Vagina (tissue), 2 donors: ENCODE measurements around the gene IL17D. TPM values are rescaled to one million over a fixed set of nuclear protein-coding genes. Genes with fewer than 3 reads are reported as not detected.

Experiments used
- DNase-seq, 2 donors: peaks; one replicate each; pipeline ENCODE4 v3.0.0-alpha.2; 2017; ENCODE audit errors: extremely low spot score in 2 of 2
- H3K27ac ChIP-seq: fragments of 200-600 bp; sonication (generic); one replicate; pipeline ENCODE4 v1.5.1; 2019
- H3K27me3 ChIP-seq: fragments of 200-600 bp; sonication (generic); one replicate; pipeline ENCODE4 v1.5.1; 2019
- H3K36me3 ChIP-seq, 2 donors: fragments of 200-600 bp; sonication (generic); one replicate each; pipeline ENCODE4 v1.5.1; 2017 to 2019
- H3K4me1 ChIP-seq: fragments of 200-600 bp; sonication (generic); one replicate; pipeline ENCODE4 v1.5.1; 2019
- H3K4me3 ChIP-seq, 2 donors: fragments of 200-600 bp; sonication (generic); 1 replicate in 1 of 2; 2 replicates in 1 of 2; pipeline ENCODE4 v1.5.1; 2016 to 2019
- H3K9me3 ChIP-seq: fragments of 200-600 bp; sonication (generic); one replicate; pipeline ENCODE4 v1.5.1; 2019
- CTCF ChIP-seq, 3 experiments: fragments of 450-650 bp in 2 of 3; fragments of 200-600 bp in 1 of 3; sonication (generic) in 1 of 3; IDR thresholded peaks; one replicate each; pipeline ENCODE4 v1.5.1; 2017 to 2019; ENCODE audit warnings: antibody characterized with exemption in 3 of 3, mild to moderate bottlenecking in 2 of 3, moderate library complexity in 2 of 3
- POLR2A ChIP-seq, 2 donors: fragments of 450-650 bp; IDR thresholded peaks; one replicate each; pipeline ENCODE4 v1.6.1; 2017; ENCODE audit warnings: antibody characterized with exemption in 2 of 2, mild to moderate bottlenecking in 2 of 2, moderate library complexity in 2 of 2
- POLR2AphosphoS5 ChIP-seq, 2 donors: sonication (generic); formaldehyde crosslinking; IDR thresholded peaks; one replicate each; pipeline ENCODE4 v1.9.0; 2017; ENCODE audit warnings: antibody characterized with exemption in 2 of 2, mild to moderate bottlenecking in 2 of 2, low read depth in 1 of 2; ENCODE audit not compliant: insufficient read depth in 1 of 2
- intact Hi-C: fragments of 100-400 bp; cut with DNase I; formaldehyde crosslinking; loops from one replicate; pipeline ENCODE4 v1.15.1; 2023
- total RNA-seq: library from RNA; depleted of rRNA; stranded (reverse); fragments of >200 nt; gene quantifications from one replicate; pipeline ENCODE4 v1.2.3, GENCODE V29; 2016

Gene IL17D
- total RNA-seq, 1 donor from 2014 or later, result 3.7 TPM

GRCh38 chr13:20715330-20715712 is 11.8 kb downstream of the IL17D start:
- H3K27me3 ChIP-seq, result no peaks in the 10 kb centered on the region
- peaks cover 16% of the 10 kb centered on the region for H3K4me1 ChIP-seq
- H3K36me3 ChIP-seq, result no peaks in the 10 kb centered on the region
- no peaks in the 10 kb centered on the region for H3K9me3 ChIP-seq
- DNase-seq, result no peak
- TF ChIP-seq POLR2AphosphoS5 (IDR thresholded peaks at IDR 0.05; ENCODE audit: insufficient read depth in 1 of 2, low read depth in 1 of 2) (no peak), CTCF (IDR thresholded peaks at IDR 0.05) (no peak), POLR2A (IDR thresholded peaks at IDR 0.05) (no peak)
- peak overlapping the region in 1 of 2 donors; percentile 22 for H3K4me3 ChIP-seq
- peak overlapping the region; percentile 72 for H3K27ac ChIP-seq
- intact Hi-C loops, result loop anchor here (10.0 kb wide), 1 partner anchor 209 kb away; no protein-coding TSS in a partner anchor

DNA sequence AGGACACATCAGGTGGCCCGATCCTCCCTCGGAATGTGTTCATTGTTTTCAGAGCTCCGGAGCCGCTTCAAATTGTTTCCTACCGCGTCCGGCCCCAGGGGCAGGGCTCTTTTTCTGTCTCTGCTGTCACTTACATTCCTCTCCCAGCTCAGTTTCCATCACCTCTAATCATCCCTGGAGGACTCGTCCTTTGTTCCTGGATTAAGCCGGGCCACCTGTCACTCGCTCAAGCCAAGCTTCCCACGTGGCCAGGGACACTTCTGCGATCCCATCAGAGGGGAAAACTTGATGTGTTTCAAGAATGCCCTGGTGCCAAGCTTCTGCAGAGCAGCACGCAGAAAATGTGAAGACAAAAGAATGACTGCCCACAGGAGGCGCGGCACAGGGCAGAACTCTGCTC is 13.5 kb downstream of the IL17D start:
- Histone ChIP-seq H3K27ac (no peak overlapping the region), H3K4me1 (peaks cover 26% of the 10 kb centered on the region), H3K27me3 (no peaks in the 10 kb centered on the region), H3K36me3 (no peaks in the 10 kb centered on the region), H3K9me3 (no peaks in the 10 kb centered on the region), H3K4me3 (no peak overlapping the region)
- intact Hi-C loops, result loop anchor here (10.0 kb wide), 1 partner anchor 208 kb away; no protein-coding TSS in a partner anchor
- no peak for DNase-seq
- no peak for TF ChIP-seq CTCF (IDR thresholded peaks at IDR 0.05)
- TF ChIP-seq POLR2AphosphoS5 (IDR thresholded peaks at IDR 0.05; ENCODE audit: insufficient read depth in 1 of 2, low read depth in 1 of 2), result no peak
- no peak for TF ChIP-seq POLR2A (IDR thresholded peaks at IDR 0.05)

DNA sequence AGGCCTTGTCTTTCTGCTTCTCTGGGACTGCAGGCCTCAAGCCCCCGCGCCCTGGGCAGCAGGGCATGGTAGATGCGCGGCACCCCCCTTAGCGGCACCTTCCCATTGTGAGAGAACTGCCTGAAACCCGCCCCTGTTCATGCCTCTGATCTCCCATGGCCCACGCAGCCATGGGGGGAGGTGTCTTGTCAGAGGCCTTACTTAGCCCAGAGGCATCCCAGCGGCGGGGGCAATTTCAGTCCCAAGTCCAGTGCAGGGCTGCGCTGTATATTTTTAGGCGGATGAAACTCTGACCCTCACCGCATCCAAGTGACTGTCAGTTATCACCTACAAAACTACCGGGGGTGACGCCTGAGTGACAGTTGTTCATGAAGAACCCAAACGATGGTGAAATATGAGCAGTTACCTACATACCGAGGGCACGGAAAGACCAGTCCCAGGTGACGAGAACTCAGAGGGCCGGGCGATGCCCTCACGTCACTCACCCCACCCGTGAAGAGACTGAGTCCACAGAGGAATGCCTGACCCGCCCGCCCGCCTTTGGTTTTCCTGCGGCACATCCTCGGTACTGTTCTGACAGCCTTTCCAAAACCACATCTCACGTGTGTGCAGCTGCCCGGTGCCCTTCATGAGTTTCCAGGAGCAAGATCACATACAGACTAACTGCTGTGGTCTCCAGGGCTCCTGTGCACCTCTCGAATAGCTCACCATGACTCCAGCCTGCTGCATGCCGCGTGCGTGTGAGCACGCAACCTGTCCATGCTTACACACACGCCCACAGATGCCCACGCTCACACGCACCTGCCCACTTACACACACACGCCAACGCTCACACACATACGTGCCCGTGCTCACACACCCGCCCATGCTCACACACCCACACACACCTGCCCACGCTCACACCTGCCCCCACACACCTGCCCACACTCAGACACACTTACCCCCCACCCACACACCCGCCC is 14.4 kb downstream of the IL17D start:
- H3K9me3 ChIP-seq, result no peaks in the 10 kb centered on the region
- TF ChIP-seq POLR2AphosphoS5 (IDR thresholded peaks at IDR 0.05; ENCODE audit: insufficient read depth in 1 of 2, low read depth in 1 of 2), result no peak
- H3K36me3 ChIP-seq, result no peaks in the 10 kb centered on the region
- intact Hi-C loops, result loop anchor here (10.0 kb wide), 1 partner anchor 207 kb away; no protein-coding TSS in a partner anchor
- H3K4me3 ChIP-seq, result no peak overlapping the region
- H3K4me1 ChIP-seq, result peaks cover 28% of the 10 kb centered on the region
- H3K27ac ChIP-seq, result no peak overlapping the region
- H3K27me3 ChIP-seq, result no peaks in the 10 kb centered on the region
- no peak for DNase-seq

DNA sequence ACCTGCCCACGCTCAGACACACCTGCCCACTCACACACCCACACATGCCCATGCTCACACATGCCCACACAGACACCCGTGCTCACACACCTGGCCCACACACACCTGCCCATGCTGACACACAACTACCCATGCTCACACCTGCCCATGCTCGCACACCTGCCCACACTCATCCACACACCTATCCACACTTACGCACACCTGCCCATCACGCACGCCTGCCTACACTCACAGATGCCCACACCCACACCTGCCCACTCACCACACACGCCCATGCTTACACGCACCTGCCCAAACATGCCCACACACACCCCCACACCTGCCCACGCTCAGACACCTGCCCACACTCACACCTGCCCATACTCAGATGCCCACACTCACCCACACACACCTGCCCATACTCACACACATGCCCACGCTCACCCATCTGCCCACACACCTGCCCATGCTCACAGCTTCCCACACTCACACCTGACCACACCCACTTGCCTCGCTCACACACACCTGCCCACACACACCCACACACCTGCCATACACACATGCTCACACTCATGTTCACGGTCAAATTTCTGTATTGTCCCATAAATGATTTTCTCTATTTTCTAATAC is 15.6 kb downstream of the IL17D start:
- intact Hi-C loops, result loop anchor here (10.0 kb wide), 1 partner anchor 206 kb away; no protein-coding TSS in a partner anchor
- no peak for TF ChIP-seq CTCF (IDR thresholded peaks at IDR 0.05)
- TF ChIP-seq POLR2AphosphoS5 (IDR thresholded peaks at IDR 0.05; ENCODE audit: insufficient read depth in 1 of 2, low read depth in 1 of 2), result no peak
- TF ChIP-seq POLR2A (IDR thresholded peaks at IDR 0.05), result no peak

GRCh38 chr13:20719783-20720182 is 16.3 kb downstream of the IL17D start:
- intact Hi-C loops, result loop anchor here (10.0 kb wide), 1 partner anchor 205 kb away; no protein-coding TSS in a partner anchor
- no peak for DNase-seq
- H3K4me3 ChIP-seq, result no peak overlapping the region
- TF ChIP-seq POLR2AphosphoS5 (IDR thresholded peaks at IDR 0.05; ENCODE audit: insufficient read depth in 1 of 2, low read depth in 1 of 2) (no peak), CTCF (IDR thresholded peaks at IDR 0.05) (no peak), POLR2A (IDR thresholded peaks at IDR 0.05) (no peak)
- H3K9me3 ChIP-seq, result no peaks in the 10 kb centered on the region
- no peaks in the 10 kb centered on the region for H3K36me3 ChIP-seq
- no peaks in the 10 kb centered on the region for H3K27me3 ChIP-seq
- H3K4me1 ChIP-seq, result peaks cover 13% of the 10 kb centered on the region
- H3K27ac ChIP-seq, result no peak overlapping the region

More for the DNA sequence above, 15.6 kb downstream of the IL17D start:
- H3K9me3 ChIP-seq, result no peaks in the 10 kb centered on the region
- no peaks in the 10 kb centered on the region for H3K36me3 ChIP-seq
- no peak overlapping the region for H3K4me3 ChIP-seq
- H3K27me3 ChIP-seq, result no peaks in the 10 kb centered on the region
- peaks cover 16% of the 10 kb centered on the region for H3K4me1 ChIP-seq
- H3K27ac ChIP-seq, result no peak overlapping the region
- no peak for DNase-seq
